Measurements from ENCODE around the gene PAN3.

- no peak for TF ChIP-seq EP300 (IDR thresholded peaks at IDR 0.05)
- no peak for TF ChIP-seq CTCF (IDR thresholded peaks at IDR 0.05)
- TF ChIP-seq POLR2AphosphoS5 (IDR thresholded peaks at IDR 0.05) = no peak
These were observed 20.5 kb upstream of the PAN3 start for GRCh38 chr13:28117689-28118377.
